Activated CD8-positive, alpha-beta memory T cell treated with anti-CD3 and anti-CD28 coated beads for 24 hours (primary cell): Measurements from ENCODE around the gene GNG2.
A peak's percentile ranks its signal among the peaks of the same experiment; 100 is the strongest.

Source experiments
- DNase-seq: peaks from one replicate; pipeline ENCODE4 v3.0.0-alpha.2; 2020

The GNG2 gene

DNA sequence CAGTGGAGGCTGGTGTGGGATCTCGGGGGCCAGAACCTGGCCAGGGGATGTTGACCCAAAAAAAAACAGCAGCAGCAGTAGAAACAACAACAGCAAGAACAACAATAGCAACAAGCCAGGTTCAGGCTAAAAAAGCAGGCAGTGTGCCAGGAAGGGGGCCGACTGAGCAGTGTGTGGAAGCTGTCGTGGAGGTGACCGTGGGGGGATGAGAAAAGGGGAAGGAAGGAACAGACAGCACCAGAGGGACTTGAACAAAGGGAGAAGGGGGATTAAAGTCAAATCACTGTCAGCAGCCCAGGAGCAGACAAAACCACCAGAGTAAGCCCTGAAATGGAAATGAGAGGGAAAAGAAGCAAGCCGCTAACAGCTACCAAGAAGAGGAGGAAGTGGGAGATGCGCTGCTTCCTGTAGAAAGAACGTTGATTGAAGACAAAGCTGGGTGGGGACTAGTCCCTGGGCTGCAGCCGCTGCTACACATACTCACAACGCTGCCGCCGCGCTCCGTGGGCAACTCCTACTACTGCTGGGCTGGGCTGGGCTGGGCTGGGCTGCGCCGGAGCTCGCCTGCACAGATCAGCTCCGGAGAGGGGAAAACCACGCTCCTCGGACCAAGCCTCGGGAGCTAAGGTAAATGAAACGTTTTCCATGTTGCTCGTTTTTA lies at the start of gene GNG2:
Gene GNG2, plus strand, starts transcription at position 449 of the 661 bp plus-strand sequence. CDS start 90,067 bp downstream, outside the sequence.
- peak; percentile 87 for DNase-seq

DNA sequence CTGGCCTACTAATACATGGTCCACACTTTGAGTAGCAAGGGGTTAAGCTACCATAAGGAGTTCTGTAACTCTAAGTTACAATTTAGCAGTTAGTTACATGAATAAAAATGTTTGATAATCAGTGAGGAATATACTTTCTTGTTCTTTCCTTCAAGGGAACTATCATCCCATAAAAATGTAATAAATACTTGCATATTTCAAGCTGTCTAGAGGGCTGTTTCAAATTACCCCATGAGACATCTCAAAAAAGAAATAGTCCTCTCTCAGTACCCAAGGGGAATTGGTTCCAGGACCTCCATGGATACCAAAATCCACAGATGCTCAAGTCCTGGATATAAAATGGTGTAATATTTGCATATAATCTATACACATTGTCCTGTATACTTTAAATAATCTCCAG lies 48.7 kb upstream of the GNG2 start:
- DNase-seq: no peak

DNA sequence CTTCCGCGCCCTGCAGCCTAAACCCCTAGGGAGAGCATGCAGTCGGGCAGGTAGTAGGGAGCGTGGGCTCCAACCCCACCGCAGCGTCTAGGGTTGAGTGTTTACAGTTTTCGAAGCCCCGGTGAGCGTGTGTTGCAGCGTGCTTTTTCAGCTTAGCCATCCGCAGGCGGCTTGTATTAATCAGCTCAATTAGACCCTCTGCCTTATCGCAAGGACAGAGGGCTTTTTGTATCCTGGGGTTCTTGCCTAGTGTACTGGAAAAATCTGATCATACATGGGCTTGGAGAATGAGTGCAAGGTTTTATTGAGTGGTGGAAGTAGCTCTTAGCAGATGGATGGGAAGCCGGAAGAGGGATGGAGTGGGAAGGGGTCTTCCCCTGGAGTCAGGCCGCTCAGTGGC lies 44.4 kb upstream of the GNG2 start:
- no peak for DNase-seq

DNA sequence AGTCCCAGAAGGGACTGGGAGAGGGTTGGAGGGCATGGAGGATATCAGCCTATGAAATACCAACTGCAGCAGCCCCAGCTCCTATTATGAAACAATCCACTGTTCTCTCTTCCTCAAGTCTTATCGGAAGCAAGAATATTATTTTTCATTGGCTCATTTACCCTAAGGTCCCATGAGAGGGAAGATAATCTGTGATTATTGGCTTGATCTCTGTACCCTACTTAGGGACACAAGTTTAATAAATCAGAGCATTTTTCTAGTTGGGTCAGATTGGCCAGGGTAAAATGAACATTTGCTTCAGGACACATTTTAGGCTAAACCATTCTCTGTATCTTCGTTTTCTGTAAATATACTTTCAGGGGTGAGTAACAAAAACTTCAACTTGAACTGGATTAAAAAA lies 43.1 kb upstream of the GNG2 start:
- no peak for DNase-seq

DNA sequence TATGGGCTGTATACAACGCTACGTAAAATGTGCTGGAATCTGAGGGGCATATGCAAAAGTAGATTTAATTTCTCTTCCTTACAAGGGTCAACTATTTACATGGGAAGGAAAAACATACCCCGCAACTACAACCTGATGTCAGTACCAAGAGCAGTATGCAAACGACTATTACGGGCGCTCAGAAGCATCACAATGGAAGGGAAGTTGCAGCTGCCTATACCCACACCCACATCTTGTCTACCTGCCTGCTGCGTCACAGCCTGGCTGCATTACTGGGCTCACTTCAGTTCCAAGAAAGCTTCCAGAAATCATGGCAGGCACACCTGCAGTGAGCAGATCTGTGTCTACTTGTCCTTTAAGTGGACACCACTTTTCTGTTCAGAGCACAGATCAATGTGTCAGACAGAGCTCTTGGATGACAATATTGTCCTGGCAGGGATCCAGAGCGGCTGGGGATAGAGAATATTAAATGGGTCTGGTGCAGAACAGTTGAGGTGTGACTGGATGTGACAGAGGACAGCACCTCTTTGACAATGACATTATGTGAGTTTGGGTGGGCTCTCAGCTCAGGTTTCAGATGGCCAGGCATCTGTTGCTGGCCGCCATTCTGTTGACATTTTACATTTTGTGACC lies 41.5 kb upstream of the GNG2 start:
- no peak for DNase-seq

DNA sequence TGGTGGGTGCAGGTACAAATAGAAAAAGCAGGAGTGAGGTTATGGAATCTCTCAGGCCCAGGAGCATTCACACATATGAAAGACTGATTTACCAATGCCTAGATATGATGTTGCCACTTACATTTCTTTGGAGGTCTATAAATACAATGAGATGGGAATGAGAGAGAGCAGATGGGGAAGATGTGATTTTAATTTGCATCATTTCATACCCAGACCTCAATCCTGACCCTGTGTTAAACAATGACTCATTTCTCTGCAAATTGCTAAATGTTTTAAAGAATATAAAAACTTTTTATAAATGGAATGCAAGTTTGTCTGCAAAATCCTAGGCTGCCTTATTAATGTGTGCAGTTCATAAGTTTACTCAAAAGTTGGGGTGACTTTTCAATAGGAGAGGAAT lies 38.6 kb upstream of the GNG2 start:
- no peak for DNase-seq

DNA sequence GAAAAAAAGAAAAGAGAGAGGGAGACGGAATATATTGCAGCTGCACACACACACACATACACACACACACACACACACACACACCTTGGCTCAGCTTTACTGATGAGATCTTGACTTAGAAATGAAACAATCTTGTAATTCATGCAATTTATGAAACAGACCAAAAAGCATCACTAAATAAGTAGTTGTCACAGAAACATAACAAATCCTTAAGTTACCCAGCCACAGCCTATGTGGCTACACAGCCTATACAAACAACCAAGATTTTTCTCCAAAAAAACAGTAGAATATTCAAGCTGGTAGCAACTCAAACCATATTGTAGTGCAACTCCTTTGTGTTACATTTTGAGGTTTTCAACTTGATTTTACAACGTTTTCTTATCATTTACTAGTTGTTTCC lies 37.9 kb upstream of the GNG2 start:
- no peak for DNase-seq

- no peak for DNase-seq
These were observed 36.7 kb upstream of the GNG2 start for GRCh38 chr14:51823706-51824105.

- no peak for DNase-seq
These were observed 36.2 kb upstream of the GNG2 start for GRCh38 chr14:51824191-51824590.

DNA sequence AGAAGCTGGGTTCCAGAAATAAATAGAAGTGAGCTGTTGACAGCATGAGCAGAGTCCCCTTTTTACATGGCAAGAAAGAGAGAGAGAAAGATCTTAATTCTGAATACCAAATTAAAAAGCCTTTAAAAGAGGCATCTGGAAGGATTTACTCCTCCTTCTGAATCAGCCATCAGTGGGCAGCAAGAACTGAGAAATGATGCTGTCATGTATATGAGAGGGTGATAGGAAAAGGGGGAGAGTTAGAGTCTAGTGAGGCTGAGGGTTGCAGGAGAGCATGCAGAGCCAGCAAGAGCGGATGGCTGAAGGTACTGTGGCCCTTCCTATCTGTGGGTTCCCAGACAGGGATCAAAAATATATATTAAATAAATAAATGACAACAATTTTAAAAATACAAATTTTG lies 34.5 kb upstream of the GNG2 start:
- DNase-seq: no peak

DNA sequence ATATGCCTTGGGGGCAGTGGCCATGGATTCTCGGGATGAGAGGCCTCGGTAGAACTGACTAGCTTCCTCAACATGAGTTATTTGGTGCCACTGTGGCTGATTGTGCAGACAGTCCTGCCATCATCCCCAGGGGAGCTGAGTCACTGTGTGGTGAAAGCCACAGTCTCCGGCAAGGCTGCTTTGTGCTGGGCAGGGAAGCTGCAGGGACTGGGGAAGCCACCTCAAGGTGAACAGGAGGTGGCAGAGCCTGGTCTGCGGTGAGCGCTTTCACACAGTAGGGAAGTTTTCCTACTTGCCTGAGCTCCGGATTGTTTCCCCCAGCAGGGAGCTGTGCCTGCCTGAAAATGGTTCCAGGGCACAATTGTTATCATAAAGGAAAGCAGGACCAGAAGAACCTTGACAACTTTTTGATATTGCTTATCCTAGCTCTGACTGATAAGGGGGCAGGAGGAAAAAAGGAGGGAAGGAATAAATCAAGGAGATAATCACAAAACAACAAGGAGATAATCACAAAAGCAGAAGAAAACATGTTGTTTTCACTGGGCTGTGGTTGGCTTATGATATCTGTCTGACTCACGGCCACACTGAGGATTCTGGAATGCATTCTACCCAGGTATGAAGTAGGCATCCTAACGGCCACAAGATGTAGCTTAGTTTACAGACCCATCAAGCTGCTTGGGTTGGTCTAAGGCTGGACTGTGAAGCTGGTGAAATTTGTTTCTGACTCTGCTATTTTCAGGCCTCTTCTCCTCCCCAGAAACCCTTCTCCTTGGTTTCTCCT lies 32.2 kb upstream of the GNG2 start:
- peak; percentile 78 for DNase-seq

DNA sequence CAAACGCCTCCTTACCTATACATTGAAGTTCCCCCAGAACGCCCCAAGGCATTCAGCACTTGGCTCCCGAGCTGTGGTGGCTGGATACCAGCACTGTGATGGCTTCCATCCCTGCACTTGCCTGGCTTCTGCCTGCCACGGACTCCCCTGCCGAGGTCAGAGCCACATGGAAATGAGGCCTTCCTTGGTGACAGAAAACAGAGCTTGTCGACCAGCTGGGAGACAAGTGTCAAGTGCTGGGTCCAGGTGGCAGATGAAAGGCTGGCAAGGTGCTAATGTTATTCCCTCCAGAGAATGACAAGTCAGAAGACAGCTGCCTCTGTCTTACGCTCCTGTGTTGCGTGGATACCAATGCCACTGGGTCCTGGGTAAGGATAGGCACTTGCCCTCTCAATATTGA lies 26.2 kb upstream of the GNG2 start:
- no peak for DNase-seq

DNA sequence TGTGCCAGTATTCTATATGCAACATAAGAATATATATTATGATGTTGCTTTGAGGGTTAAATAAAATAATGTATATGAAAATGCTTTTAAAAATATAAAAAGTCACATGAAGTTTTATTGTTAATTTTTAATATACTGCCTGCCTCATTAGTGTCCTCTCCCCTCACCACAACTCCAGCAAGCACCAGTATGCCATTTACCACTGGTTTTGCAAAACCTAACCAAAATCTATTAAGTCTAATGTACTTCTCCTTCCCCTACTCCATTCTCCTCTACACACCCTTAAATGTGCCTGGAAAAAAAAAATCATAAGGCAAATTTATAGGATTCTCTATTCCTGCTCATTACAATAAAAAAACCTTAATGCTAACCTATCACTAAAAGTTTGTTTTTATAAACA lies 24.0 kb upstream of the GNG2 start:
- no peak for DNase-seq

DNA sequence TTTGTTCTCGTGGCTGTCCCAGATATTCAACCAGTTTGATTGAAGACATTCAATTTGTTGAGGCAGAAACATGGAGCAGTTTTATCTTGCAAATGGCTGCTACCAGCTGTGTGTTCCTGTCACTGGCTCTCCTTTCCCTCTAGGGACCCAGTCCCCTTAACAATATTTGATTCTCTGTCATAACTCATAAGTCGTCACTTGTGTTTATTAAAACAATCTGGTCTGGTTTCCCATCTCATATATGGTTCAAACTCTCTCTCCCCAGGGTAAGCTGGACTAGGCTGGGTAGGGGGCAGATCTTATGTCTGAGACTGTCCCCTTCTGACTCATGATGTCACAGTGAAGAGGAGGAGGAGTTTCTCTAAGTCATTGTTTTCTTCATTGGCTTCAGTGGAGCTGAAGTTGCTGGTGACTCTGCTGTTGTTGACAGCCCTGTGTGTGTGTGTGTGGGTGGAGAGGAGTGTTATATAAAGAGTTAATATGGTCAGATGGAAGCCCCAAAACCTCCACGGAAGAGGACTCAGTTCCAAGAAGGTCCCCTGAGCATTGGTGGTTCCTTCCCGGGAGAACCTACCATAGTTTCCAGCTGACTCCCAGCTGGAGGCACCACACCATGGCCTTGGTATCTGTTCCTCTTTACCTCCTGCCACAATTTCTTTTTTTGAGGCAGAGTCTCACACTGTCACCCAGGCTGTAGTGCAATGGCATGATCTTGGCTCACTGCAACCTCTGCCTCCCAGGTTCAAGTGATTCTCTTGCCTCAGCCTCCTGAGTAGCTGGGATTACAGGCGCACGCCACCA lies 16.1 kb upstream of the GNG2 start:
- DNase-seq: no peak

DNA sequence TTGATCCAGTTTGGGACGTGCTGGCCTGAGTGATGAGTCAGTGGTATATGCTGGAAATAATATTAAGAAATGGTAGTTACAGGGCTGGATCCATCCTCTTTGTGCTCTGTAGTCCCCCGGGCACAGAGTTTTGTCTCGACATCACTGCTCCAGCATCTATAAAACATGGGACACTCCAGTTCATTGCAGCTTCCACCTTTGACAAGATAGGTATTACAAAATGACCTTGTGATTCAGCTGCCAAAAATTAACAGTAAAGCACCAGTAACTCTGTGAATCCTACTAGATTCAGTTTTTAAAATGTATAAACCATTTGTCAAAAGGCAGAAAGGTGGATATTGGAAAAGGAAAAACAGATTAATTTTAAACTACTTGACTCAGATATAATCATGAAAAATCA lies 14.6 kb upstream of the GNG2 start:
- no peak for DNase-seq

DNA sequence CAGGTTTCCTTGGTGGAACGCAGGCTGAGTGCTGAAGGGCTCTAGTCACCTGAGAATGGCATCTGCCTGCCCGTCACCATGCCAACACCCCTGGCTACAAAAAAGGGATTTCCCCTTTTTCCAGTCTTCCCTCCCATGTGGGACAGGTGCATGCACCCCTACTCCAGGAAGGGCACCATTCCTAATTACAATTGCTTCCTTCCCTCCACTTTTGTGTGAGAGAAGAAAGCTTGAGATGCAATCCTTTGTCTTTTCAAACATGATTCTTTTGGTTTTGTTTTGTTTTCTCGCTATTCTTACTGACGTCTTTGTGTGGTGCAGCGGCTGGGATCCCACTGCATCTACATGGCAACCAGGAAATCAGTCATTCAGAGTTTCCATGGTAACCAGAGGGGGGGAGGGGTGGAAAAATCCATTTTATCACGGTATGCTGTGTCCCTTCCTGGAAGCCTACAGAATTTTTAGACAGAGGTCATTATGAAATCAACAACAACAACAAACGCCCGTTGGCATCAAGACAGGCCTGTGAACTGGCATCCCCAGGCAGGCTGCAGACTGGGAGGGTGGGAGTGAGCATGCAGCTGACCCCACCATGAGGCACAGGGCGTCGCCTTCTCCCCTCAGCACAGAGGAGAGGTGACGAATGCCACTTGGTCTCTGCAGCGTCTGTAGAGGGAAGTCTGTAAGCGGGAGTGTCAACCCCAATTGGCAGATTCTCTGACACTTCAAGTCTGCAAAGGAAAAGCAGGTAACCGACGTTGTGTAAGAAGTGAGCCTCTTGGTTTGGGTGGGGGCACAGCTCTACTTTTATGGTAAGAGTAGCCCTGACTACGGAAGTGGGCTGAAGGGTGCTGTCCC lies 13.6 kb upstream of the GNG2 start:
- DNase-seq: peak; percentile 92

DNA sequence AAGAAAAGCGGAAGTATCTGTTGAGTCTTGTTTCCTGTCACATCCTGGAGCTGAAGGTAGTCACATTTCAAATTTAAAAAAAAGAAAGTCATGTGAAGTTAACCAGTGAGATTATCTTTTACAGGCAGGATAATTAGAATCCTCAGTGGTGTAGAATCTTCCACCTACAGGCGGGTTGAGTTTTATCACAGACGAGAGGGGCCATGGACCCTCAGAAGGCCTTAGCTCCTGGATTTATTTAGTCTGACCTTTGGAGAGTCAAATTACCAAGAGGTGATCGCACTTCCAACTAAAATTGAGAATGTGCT lies 13.0 kb upstream of the GNG2 start:
- no peak for DNase-seq

GRCh38 chr14:51848120-51848519 lies 12.3 kb upstream of the GNG2 start:
- DNase-seq: no peak

- peak; percentile 73 for DNase-seq
These were observed 11.3 kb upstream of the GNG2 start for GRCh38 chr14:51849097-51849496.

DNA sequence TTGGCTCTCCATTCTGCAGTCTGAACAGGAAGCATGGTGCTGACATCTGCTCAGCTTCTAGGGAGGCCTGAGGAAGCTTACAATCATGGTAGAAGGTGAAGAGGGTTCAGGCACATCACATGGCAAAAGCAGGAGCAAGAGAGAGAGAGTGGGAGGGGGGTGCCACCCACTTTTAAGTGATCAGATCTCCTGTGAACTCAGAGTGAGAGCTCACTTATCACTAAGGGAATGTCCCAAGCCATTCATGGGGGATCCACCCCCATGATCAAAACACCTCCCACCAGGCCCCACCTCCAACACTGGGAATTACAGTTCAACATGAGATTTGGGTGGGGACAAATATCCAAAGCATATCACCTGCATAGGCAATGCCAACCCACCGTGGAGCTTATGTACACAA lies 9.8 kb upstream of the GNG2 start:
- DNase-seq: no peak

DNA sequence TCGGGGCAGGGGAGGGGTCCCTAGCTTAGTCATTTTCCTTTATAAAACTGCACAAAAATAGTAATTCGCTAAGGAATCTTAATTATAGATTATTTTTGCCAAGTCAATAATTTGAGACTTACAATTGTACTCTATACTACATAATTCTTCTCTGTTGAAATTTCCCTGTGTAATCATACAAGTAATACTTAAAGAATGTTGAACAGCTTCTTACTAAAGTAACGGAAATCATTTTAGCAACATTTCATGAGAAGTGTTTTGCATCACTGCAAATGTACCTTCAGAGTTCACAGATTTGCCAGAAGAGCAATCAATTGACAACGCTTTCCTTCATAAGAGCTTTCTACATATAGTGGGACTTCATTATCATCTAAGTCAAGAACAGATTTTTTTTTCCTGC lies 7.9 kb upstream of the GNG2 start:
- no peak for DNase-seq

DNA sequence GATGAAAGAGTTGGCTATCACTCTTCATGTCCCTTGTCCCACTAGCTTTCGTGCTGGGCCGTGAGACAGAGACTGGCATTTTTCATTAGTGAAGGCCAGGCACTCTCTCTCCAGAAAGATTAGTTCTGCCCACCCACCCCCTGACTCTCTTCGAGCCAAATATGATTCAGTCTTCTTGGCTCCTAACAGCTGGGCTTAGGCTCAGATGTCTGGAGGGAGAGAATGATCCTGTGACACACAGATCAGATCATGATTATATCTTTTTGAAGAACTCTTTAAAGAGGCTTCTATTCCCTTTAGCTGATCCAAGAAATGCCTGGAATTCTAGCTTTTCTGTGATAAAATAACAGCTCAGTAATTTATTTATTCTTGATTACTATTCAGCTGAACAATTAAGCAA lies 5.2 kb upstream of the GNG2 start:
- no peak for DNase-seq
